Amniotic epithelial cell (primary cell): ENCODE data around the gene CWF19L2.

Experiments
- DNase-seq: peaks from one replicate; pipeline ENCODE4 v3.0.0-alpha.2; 2010; ENCODE audit warnings: low read depth

The CWF19L2 gene

GRCh38 chr11:107301878-107302277 is 155.7 kb downstream of the CWF19L2 start:
- peak; percentile 7 for DNase-seq

GRCh38 chr11:107293677-107294344 is 163.8 kb downstream of the CWF19L2 start:
- DNase-seq = peak; percentile 27

- DNase-seq = no peak
Measured at GRCh38 chr11:107282195-107282594, 175.4 kb downstream of the CWF19L2 start.
